DOHH2 (cell line): Measurements from ENCODE around the gene EXOSC9.

Experiments
- H3F3A ChIP-seq: fragments of 200-600 bp; sonication (generic), shearing (Covaris generic); 2 replicates; pipeline ENCODE4 v1.6.0; 2016; ENCODE audit warnings: antibody characterized with exemption, mild to moderate bottlenecking; ENCODE audit not compliant: control insufficient read depth, insufficient read depth
- H3K27ac ChIP-seq: fragments of 200-600 bp; sonication (generic); 2 replicates; pipeline ENCODE4 v1.5.1; 2014; ENCODE audit warnings: low read depth, mild to moderate bottlenecking, low read length, moderate library complexity
- H3K27me3 ChIP-seq: fragments of 200-600 bp; sonication (generic); 2 replicates; pipeline ENCODE4 v1.6.1; 2014; ENCODE audit warnings: mild to moderate bottlenecking, low read length, mixed read lengths; ENCODE audit not compliant: control insufficient read depth
- H3K36me3 ChIP-seq: fragments of 200-600 bp; sonication (generic); 2 replicates; pipeline ENCODE4 v1.6.1; 2014; ENCODE audit warnings: mild to moderate bottlenecking, low read length, moderate library complexity, mixed read lengths; ENCODE audit not compliant: control insufficient read depth
- H3K4me1 ChIP-seq: fragments of 200-600 bp; sonication (generic); 2 replicates; pipeline ENCODE4 v1.6.1; 2014; ENCODE audit warnings: mild to moderate bottlenecking, low read length, mixed read lengths; ENCODE audit not compliant: control insufficient read depth
- H3K4me2 ChIP-seq: fragments of 200-600 bp; sonication (generic); 2 replicates; pipeline ENCODE4 v1.6.0; 2014; ENCODE audit warnings: mild to moderate bottlenecking, low read length, moderate library complexity
- H3K4me3 ChIP-seq: fragments of 200-600 bp; sonication (generic); 2 replicates; pipeline ENCODE4 v1.5.1; 2014; ENCODE audit warnings: mild to moderate bottlenecking, low read length, mixed read lengths
- H3K79me2 ChIP-seq: fragments of 200-600 bp; sonication (generic); 2 replicates; pipeline ENCODE4 v1.6.1; 2014; ENCODE audit warnings: mild to moderate bottlenecking, low read length, mixed read lengths; ENCODE audit not compliant: control insufficient read depth
- H3K9me2 ChIP-seq: fragments of 200-600 bp; sonication (generic); replicated peaks from 2 replicates; pipeline ENCODE4 v1.6.1; 2014; ENCODE audit warnings: mild to moderate bottlenecking, low read length, mixed read lengths; ENCODE audit not compliant: control insufficient read depth
- H3K9me3 ChIP-seq: fragments of 200-600 bp; sonication (generic); 2 replicates; pipeline ENCODE4 v1.6.1; 2014; ENCODE audit warnings: antibody characterized with exemption, low read length, mixed read lengths; ENCODE audit not compliant: control insufficient read depth, insufficient read depth
- H4K20me1 ChIP-seq: fragments of 200-600 bp; sonication (generic); 2 replicates; pipeline ENCODE4 v1.6.0; 2014; ENCODE audit warnings: low read depth, mild to moderate bottlenecking, antibody characterized with exemption, low read length, moderate library complexity; ENCODE audit not compliant: control insufficient read depth, insufficient read depth
- CTCF ChIP-seq: fragments of 200-600 bp; sonication (generic); IDR thresholded peaks from one replicate; pipeline ENCODE4 v1.5.1; 2014; ENCODE audit warnings: antibody characterized with exemption, mild to moderate bottlenecking, low read depth, low read length; ENCODE audit not compliant: poor library complexity, severe bottlenecking
- EZH2phosphoT487 ChIP-seq: fragments of 200-600 bp; sonication (generic); IDR thresholded peaks from 2 replicates; pipeline ENCODE4 v1.6.1; 2017; ENCODE audit warnings: borderline replicate concordance, mild to moderate bottlenecking, antibody characterized with exemption, low read length, moderate library complexity, mixed read lengths

The EXOSC9 gene

DNA sequence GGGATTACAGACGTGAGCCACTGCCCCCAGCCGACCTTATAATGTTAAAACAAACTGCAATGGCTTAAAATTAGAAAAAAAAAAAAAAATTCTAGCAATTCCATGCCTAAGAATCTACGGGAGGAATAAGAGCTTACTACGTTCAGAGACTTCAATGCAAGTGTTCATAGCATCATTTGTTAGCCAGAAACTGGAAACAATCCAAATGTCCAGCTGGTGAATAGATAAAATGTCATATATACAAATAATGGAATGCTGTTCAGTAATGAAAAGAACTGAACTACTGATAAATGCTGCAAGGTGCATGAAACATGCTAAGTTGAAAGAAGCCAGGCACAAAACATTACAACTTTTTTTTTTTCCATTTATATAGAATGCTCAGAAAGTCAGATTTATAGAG is 5.3 kb downstream of the EXOSC9 start:
- no peaks in the 10 kb centered on the region for H4K20me1 ChIP-seq
- H3K27me3 ChIP-seq, result no peaks in the 10 kb centered on the region
- peaks cover 14% of the 10 kb centered on the region for H3K4me1 ChIP-seq
- TF ChIP-seq CTCF, result no peak
- no peak for TF ChIP-seq EZH2phosphoT487
- H3K79me2 ChIP-seq, result peaks cover 45% of the 10 kb centered on the region
- no peaks in the 10 kb centered on the region for H3K9me3 ChIP-seq
- H3F3A ChIP-seq, result peaks cover 13% of the 10 kb centered on the region
- no peak overlapping the region for H3K4me3 ChIP-seq
- no peak overlapping the region for H3K27ac ChIP-seq
- H3K9me2 ChIP-seq, result no peaks in the 10 kb centered on the region
- peaks cover 91% of the 10 kb centered on the region for H3K36me3 ChIP-seq
- H3K4me2 ChIP-seq, result no peak overlapping the region

GRCh38 chr4:121811122-121811521 is 10.0 kb downstream of the EXOSC9 start:
- no peak for TF ChIP-seq EZH2phosphoT487
- no peak for TF ChIP-seq CTCF
- Histone ChIP-seq H3K4me3 (no peak overlapping the region), H3K79me2 (peaks cover 14% of the 10 kb centered on the region), H3K27me3 (no peaks in the 10 kb centered on the region), H4K20me1 (no peaks in the 10 kb centered on the region), H3K36me3 (peaks cover 91% of the 10 kb centered on the region), H3K9me3 (no peaks in the 10 kb centered on the region), H3K4me1 (no peaks in the 10 kb centered on the region), H3K4me2 (no peak overlapping the region), H3K27ac (no peak overlapping the region; the same call in 1 of the 2 replicates), H3F3A (peaks cover 59% of the 10 kb centered on the region), H3K9me2 (no peaks in the 10 kb centered on the region)

GRCh38 chr4:121814756-121815155 is 13.6 kb downstream of the EXOSC9 start:
- peaks cover 82% of the 10 kb centered on the region for H3F3A ChIP-seq
- no peaks in the 10 kb centered on the region for H3K9me3 ChIP-seq
- peaks cover 92% of the 10 kb centered on the region for H3K36me3 ChIP-seq

More at GRCh38 chr4:121814756-121815155, 13.6 kb downstream of the EXOSC9 start:
- Histone ChIP-seq H3K79me2 (peaks cover 43% of the 10 kb centered on the region), H3K27me3 (no peaks in the 10 kb centered on the region), H3K4me3 (no peak overlapping the region), H3K4me1 (peaks cover 17% of the 10 kb centered on the region), H3K4me2 (no peak overlapping the region), H3K27ac (no peak overlapping the region), H3K9me2 (no peaks in the 10 kb centered on the region), H4K20me1 (0 out of 2 replicates have a peak, but pooled peaks cover 5% of the 10 kb centered on the region)
- no peak for TF ChIP-seq EZH2phosphoT487
- TF ChIP-seq CTCF, result no peak
